HL-60 (cell line): ENCODE measurements around the gene TSPAN1.

Source experiments
- CTCF ChIP-seq: IDR thresholded peaks from one replicate; pipeline ENCODE4 v1.5.1; 2011; ENCODE audit warnings: low read length, control low read depth, inconsistent platforms; ENCODE audit not compliant: insufficient read depth
- REST ChIP-seq: IDR thresholded peaks from 2 replicates; pipeline ENCODE4 v1.6.1; 2012; ENCODE audit warnings: low read depth; ENCODE audit not compliant: insufficient replicate concordance

GRCh38 chr1:46191033-46191701 lies 16.3 kb downstream of the TSPAN1 start:
- TF ChIP-seq CTCF = no peak
- no peak for TF ChIP-seq REST
